Transverse colon (tissue), 4 donors: ENCODE measurements around the gene CCDC141. TPM values are rescaled to one million over a fixed set of nuclear protein-coding genes. Genes with fewer than 3 reads are reported as not detected.
A peak's percentile ranks its signal among the peaks of the same experiment; 100 is the strongest.
"Not testable (repeated sequence)": the region's sequence is repeated elsewhere in the genome, so short reads cannot be mapped to it uniquely, and the experiment has no call there.

Experiments
- DNase-seq: peaks from one replicate; pipeline ENCODE4 v3.0.0-alpha.2; 2019
- H3K27ac ChIP-seq, 4 donors: fragments of 200-600 bp; sonication (generic); 2 replicates each; pipeline ENCODE4 v1.5.1; 2016 to 2018; ENCODE audit warnings: inconsistent platforms in 4 of 4
- H3K27me3 ChIP-seq: fragments of 200-600 bp; sonication (generic); 2 replicates; pipeline ENCODE4 v1.5.1; 2017; ENCODE audit warnings: inconsistent platforms
- H3K36me3 ChIP-seq, 4 donors: fragments of 200-600 bp; sonication (generic); 2 replicates each; pipeline ENCODE4 v1.5.1; 2017 to 2019; ENCODE audit warnings: inconsistent platforms in 4 of 4
- H3K4me1 ChIP-seq, 4 donors: fragments of 200-600 bp; sonication (generic); 2 replicates each; pipeline ENCODE4 v1.5.1; 2017 to 2020; ENCODE audit warnings: inconsistent platforms in 4 of 4
- H3K4me3 ChIP-seq, 4 donors: fragments of 200-600 bp; sonication (generic); 1 replicate in 1 of 4; 2 replicates in 3 of 4; pipeline versions ENCODE4 v1.5.1 to v1.6.1; 2017 to 2019; ENCODE audit warnings: inconsistent platforms in 4 of 4
- H3K9me3 ChIP-seq, 2 donors: fragments of 200-600 bp; sonication (generic); 2 replicates each; pipeline ENCODE4 v1.5.1; 2017 to 2019; ENCODE audit warnings: inconsistent platforms in 2 of 2
- CTCF ChIP-seq, 5 experiments: fragments of 200-600 bp in 3 of 5; fragments of 450-650 bp in 2 of 5; sonication (generic) in 3 of 5; IDR thresholded peaks; 1 replicate in 2 of 5; 2 replicates in 3 of 5; pipeline ENCODE4 v1.5.1; 2016 to 2017; ENCODE audit warnings: antibody characterized with exemption in 5 of 5, inconsistent platforms in 3 of 5, mild to moderate bottlenecking in 2 of 5, moderate library complexity in 1 of 5
- EP300 ChIP-seq: sonication (generic); formaldehyde crosslinking; IDR thresholded peaks from one replicate; pipeline ENCODE4 v1.6.1; 2017; ENCODE audit warnings: antibody characterized with exemption, low read depth
- POLR2A ChIP-seq: fragments of 450-650 bp; IDR thresholded peaks from one replicate; pipeline ENCODE4 v1.6.1; 2016; ENCODE audit warnings: antibody characterized with exemption, mild to moderate bottlenecking, moderate library complexity
- POLR2AphosphoS5 ChIP-seq, 3 donors: sonication (generic); formaldehyde crosslinking; IDR thresholded peaks; one replicate each; pipeline ENCODE4 v1.6.1; 2016; ENCODE audit warnings: antibody characterized with exemption in 3 of 3
- WGBS, 2 donors: methylation state at CpG; one replicate each; pipeline ENCODE4 v1.1.5; 2018; ENCODE audit warnings: low coverage in 1 of 2; 5-methylcytosine and 5-hydroxymethylcytosine counted together
- in situ Hi-C, 4 donors: fragments of 200-750 bp; cut with MboI; loops; one replicate each; pipeline versions ENCODE4 v1.15.0 to v1.15.1; 2017; ENCODE audit warnings: low sequenced_read_pairs in 3 of 4, low pct_ligation_motif_present in 1 of 4, low pct_unique_long_range_greater_than_20kb in 1 of 4
- intact Hi-C: fragments of 100-400 bp; cut with DNase I; formaldehyde crosslinking; loops from one replicate; pipeline ENCODE4 v1.15.1; 2023; ENCODE audit warnings: low total_unique reads
- total RNA-seq, 4 donors: library from RNA; depleted of rRNA; stranded (reverse); fragments of >200 nt; gene quantifications; one replicate each; pipeline ENCODE4 v1.1.0, GENCODE V29; 2016

Gene CCDC141
- total RNA-seq, 4 donors from 2014 or later, result 0.40 to 8.6 (median 2.4) TPM

DNA sequence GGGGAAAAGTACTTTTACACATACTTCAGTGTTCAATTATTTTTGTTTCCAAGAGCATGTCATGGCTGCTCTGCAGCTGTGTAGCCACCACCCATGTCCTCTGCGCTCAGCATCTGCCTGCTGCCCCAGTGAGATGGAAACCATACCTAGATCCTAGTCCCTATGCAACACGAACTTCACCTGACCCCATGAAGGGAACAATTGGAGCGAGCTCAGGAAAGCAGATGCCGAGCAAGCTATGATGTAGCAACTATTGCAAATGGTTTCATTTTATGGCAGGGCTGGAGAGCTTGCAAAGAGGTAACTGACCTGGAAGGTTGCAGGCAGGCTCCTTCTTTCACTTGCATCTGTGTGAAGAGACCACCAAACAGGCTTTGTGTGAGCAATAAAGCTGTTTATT lies 1.3 kb upstream of the CCDC141 start:
- DNase-seq, result no peak
- no peaks in the 10 kb centered on the region for H3K9me3 ChIP-seq
- H3K4me1 ChIP-seq, result peaks cover 0 to 25% (median 6%) of the 10 kb centered on the region in 4 donors
- H3K36me3 ChIP-seq, result no peaks in the 10 kb centered on the region
- no peaks in the 10 kb centered on the region for H3K27me3 ChIP-seq
- in situ Hi-C loops, result no loop called here
- no peak overlapping the region for H3K27ac ChIP-seq
- intact Hi-C loops, result no loop called here
- no peak overlapping the region for H3K4me3 ChIP-seq
- no peak for TF ChIP-seq CTCF (IDR thresholded peaks at IDR 0.05)
- TF ChIP-seq POLR2AphosphoS5 (IDR thresholded peaks at IDR 0.05), result no peak
- WGBS, 2 donors, result 87% methylated on average over 4 of the region's 4 CpGs; no CpG with 5 or more reads in 1 of the 2 donors

DNA sequence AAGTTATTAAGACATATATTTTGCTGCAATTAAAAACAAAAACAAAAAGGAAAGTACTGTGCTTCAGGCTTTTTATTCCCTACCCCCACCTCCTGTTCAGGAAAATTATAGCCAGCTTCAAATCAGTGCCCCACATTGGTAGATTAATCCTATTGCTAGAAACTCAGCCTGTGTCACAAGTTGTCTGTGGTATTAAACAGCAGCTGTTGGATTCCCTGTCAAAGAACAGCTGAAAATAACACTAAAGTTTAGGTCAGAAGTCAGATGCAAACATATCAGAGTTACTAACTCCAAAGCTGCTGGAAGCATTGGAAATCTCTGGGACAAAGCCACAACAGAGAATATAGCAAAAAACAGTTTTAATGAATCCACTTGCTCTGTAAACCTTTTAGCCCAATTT lies 818 bp upstream of the CCDC141 start:
- intact Hi-C loops (no loop called here), in situ Hi-C loops (no loop called here)
- Histone ChIP-seq H3K27me3 (no peaks in the 10 kb centered on the region), H3K4me1 (peaks cover 0 to 25% (median 6%) of the 10 kb centered on the region in 4 donors), H3K4me3 (no peak overlapping the region), H3K9me3 (no peaks in the 10 kb centered on the region), H3K27ac (no peak overlapping the region), H3K36me3 (no peaks in the 10 kb centered on the region)
- DNase-seq, result no peak
- TF ChIP-seq POLR2A, result no peak

- WGBS, 2 donors, result 38% methylated on average over 4 of the region's 4 CpGs; no CpG with 5 or more reads in 1 of the 2 donors
- H3K36me3 ChIP-seq, result no peaks in the 10 kb centered on the region
- H3K27me3 ChIP-seq, result no peaks in the 10 kb centered on the region
- H3K27ac ChIP-seq, result peak overlapping the region in 3 of 4 donors; percentile 5 to 50 (median 37)
- H3K9me3 ChIP-seq, result no peaks in the 10 kb centered on the region
- TF ChIP-seq CTCF (IDR thresholded peaks at IDR 0.05), result no peak
- no peak for TF ChIP-seq EP300
- TF ChIP-seq POLR2AphosphoS5 (IDR thresholded peaks at IDR 0.05), result no peak
- H3K4me1 ChIP-seq, result peaks cover 0 to 25% (median 6%) of the 10 kb centered on the region in 4 donors
- intact Hi-C loops (no loop called here), in situ Hi-C loops (no loop called here)
- no peak for DNase-seq
- H3K4me3 ChIP-seq, result no peak overlapping the region
Measured at GRCh38 chr2:179049203-179049545, 763 bp downstream of the CCDC141 start.

- whole genome bisulfite sequencing, 2 donors, result 94 to 95% methylated on average over 2 of the region's 2 CpGs
- in situ Hi-C loops, result no loop called here
- TF ChIP-seq POLR2AphosphoS5 (IDR thresholded peaks at IDR 0.05) (no peak), EP300 (no peak), POLR2A (no peak), CTCF (IDR thresholded peaks at IDR 0.05) (no peak)
Measured at GRCh38 chr2:179048099-179048498, 1.8 kb downstream of the CCDC141 start.

DNA sequence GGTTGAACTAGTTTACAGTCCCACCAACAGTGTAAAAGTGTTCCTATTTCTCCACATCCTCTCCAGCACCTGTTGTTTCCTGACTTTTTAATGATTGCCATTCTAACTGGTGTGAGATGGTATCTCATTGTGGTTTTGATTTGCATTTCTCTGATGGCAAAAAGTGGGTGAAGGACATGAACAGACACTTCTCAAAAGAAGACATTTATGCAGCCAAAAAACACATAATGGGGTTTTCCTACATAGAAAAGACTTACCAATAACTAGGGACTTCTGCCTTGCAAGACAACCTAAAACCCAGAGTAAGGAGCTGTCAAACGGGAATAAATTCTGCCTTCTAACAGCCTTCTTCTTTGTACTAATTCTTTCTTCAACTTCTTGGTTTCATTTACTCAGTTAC lies 4.3 kb downstream of the CCDC141 start:
- H3K27ac ChIP-seq, H3K9me3 ChIP-seq, DNase-seq, H3K36me3 ChIP-seq, H3K4me3 ChIP-seq, in situ Hi-C loops, intact Hi-C loops, H3K27me3 ChIP-seq: not testable (repeated sequence)
- peaks cover 0 to 20% (median 6%) of the 10 kb centered on the region in 4 donors for H3K4me1 ChIP-seq
- 0 to 25% methylated on average over 1 of the region's 1 CpG for WGBS, 2 donors

More at GRCh38 chr2:179048099-179048498, 1.8 kb downstream of the CCDC141 start:
- Histone ChIP-seq H3K27ac (no peak overlapping the region), H3K27me3 (no peaks in the 10 kb centered on the region), H3K36me3 (no peaks in the 10 kb centered on the region), H3K9me3 (no peaks in the 10 kb centered on the region), H3K4me3 (no peak overlapping the region), H3K4me1 (peaks cover 0 to 25% (median 6%) of the 10 kb centered on the region in 4 donors)
- DNase-seq, result no peak
- intact Hi-C loops, result no loop called here
